ENCODE data around the gene WNT7A.

GRCh38 chr3:13792512-13793371, 87.1 kb downstream of the WNT7A start:
- TF ChIP-seq POLR2AphosphoS5 (IDR thresholded peaks at IDR 0.05) (no peak), POLR2A (IDR thresholded peaks at IDR 0.05) (no peak), EP300 (IDR thresholded peaks at IDR 0.05) (no peak)
- TF ChIP-seq, protein P1, sequence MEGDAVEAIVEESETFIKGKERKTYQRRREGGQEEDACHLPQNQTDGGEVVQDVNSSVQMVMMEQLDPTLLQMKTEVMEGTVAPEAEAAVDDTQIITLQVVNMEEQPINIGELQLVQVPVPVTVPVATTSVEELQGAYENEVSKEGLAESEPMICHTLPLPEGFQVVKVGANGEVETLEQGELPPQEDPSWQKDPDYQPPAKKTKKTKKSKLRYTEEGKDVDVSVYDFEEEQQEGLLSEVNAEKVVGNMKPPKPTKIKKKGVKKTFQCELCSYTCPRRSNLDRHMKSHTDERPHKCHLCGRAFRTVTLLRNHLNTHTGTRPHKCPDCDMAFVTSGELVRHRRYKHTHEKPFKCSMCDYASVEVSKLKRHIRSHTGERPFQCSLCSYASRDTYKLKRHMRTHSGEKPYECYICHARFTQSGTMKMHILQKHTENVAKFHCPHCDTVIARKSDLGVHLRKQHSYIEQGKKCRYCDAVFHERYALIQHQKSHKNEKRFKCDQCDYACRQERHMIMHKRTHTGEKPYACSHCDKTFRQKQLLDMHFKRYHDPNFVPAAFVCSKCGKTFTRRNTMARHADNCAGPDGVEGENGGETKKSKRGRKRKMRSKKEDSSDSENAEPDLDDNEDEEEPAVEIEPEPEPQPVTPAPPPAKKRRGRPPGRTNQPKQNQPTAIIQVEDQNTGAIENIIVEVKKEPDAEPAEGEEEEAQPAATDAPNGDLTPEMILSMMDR (IDR thresholded peaks at IDR 0.05) = no peak

Data from stomach (tissue), 4 donors.